ENCODE measurements around the gene RUNX2. TPM values are rescaled to one million over a fixed set of nuclear protein-coding genes. Genes with fewer than 3 reads are reported as not detected.

The RUNX2 gene
- total and polyA plus RNA-seq, 2 of the 8 experiments (the other 6 are each of a cell fraction or from before 2014, with no cell fraction given): 0.26 to 1.2 TPM

DNA sequence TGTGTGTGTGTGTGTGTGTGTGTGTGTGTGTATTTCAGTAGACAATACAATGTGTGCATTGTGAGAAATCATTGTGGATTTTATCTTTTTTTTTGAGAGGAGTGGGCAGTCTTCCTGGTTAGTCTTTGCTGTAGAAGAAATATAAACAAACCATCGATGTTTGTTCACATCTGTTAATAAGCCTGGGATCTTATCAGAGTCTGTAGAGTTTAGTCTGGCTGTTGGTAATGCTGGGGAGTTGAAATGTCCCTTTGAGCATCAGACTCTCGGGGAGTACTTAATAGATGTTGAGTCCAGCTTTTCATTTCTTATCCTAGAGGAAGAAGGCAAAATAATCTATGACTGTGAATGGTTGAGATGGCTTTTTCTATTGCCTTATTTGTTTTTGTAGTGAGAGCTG, 146.2 kb downstream of the RUNX2 start:
- no peak overlapping the region for H3K56ac ChIP-seq (replicated peaks; ENCODE audit: insufficient read length, low read depth, low read length)
- H3K4me3 ChIP-seq (ENCODE audit: extremely low read depth in 1 of 4, insufficient read depth in 2 of 4, low read depth in 3 of 4, low read length in 4 of 4): no peak overlapping the region
- H2BK120ac ChIP-seq (replicated peaks; ENCODE audit: low read depth, low read length): no peak overlapping the region
- FAIRE-seq (no peak), DNase-seq (ENCODE audit: low read depth in 1 of 2, low spot score in 2 of 2) (no peak)
- H3K18ac ChIP-seq (ENCODE audit: extremely low read depth, low read length): no peak overlapping the region
- 94% methylated on average over 2 of the region's 2 CpGs; no CpG with 5 or more reads in 1 of the 2 experiments for WGBS, 2 experiments (ENCODE audit: extremely low coverage in 1 of 2, insufficient coverage in 1 of 2, insufficient read length in 1 of 2, insufficient replicate concordance in 2 of 2, low coverage in 1 of 2, low lambda C conversion rate in 2 of 2, missing lambda C conversion rate in 1 of 2)
- no peaks in the 10 kb centered on the region for H3K9me3 ChIP-seq (ENCODE audit: insufficient read depth in 2 of 2, low read depth in 1 of 2, low read length in 1 of 2)
- H4K20me1 ChIP-seq (replicated peaks in 1 of 2; ENCODE audit: control insufficient read depth in 1 of 2, insufficient read depth in 2 of 2, low read length in 2 of 2): no peaks in the 10 kb centered on the region
- H3K79me1 ChIP-seq (ENCODE audit: low read depth, low read length): no peaks in the 10 kb centered on the region
- H3K79me2 ChIP-seq (ENCODE audit: control insufficient read depth in 1 of 2, insufficient read depth in 2 of 2, low read length in 2 of 2): no peaks in the 10 kb centered on the region
- no peak overlapping the region for H2BK12ac ChIP-seq (ENCODE audit: low read depth, low read length)
- no peak overlapping the region for H3K4ac ChIP-seq (replicated peaks; ENCODE audit: insufficient read length, low read depth, low read length)
- ChIA-PET POLR2A (ENCODE audit: partially characterized antibody) (no interaction called here), CTCF (ENCODE audit: partially characterized antibody) (no interaction called here)
- H4K8ac ChIP-seq (ENCODE audit: extremely low read depth, insufficient read depth, low read length): no peak overlapping the region
- H4K5ac ChIP-seq (ENCODE audit: insufficient read length, low read depth, low read length): no peak overlapping the region
- no peak overlapping the region for H2BK15ac ChIP-seq (ENCODE audit: low read length)
- H3K36me3 ChIP-seq (ENCODE audit: control insufficient read depth in 2 of 4, insufficient read depth in 4 of 4, low read length in 3 of 4): no peaks in the 10 kb centered on the region
- H2BK20ac ChIP-seq (ENCODE audit: low read length): no peak overlapping the region
- H3K27ac ChIP-seq (ENCODE audit: low read depth, low read length): no peak overlapping the region
- H3K4me2 ChIP-seq (ENCODE audit: insufficient read depth in 1 of 2, low read depth in 2 of 2, low read length in 2 of 2): no peak overlapping the region
- no peak overlapping the region for H4K91ac ChIP-seq (replicated peaks; ENCODE audit: insufficient read length, low read length)
- H3K14ac ChIP-seq (ENCODE audit: insufficient read length): no peak overlapping the region
- no peaks in the 10 kb centered on the region; a peak in 2 of 7 replicates for H3K4me1 ChIP-seq (replicated peaks in 1 of 4; ENCODE audit: control insufficient read depth in 3 of 4, insufficient read depth in 4 of 4, low read length in 3 of 4)
- H2BK5ac ChIP-seq (ENCODE audit: low read depth, low read length): no peak overlapping the region
- H3K23ac ChIP-seq (ENCODE audit: insufficient read length): no peak overlapping the region
- no peak overlapping the region for H3K9ac ChIP-seq (replicated peaks in 1 of 4; ENCODE audit: extremely low read depth in 1 of 4, low read depth in 3 of 4, low read length in 3 of 4)
- no peaks in the 10 kb centered on the region; the same call in 1 of the 2 replicates for H3K23me2 ChIP-seq (ENCODE audit: low read depth, low read length)
- no peak overlapping the region for H2AK5ac ChIP-seq (ENCODE audit: low read depth, low read length)
- no peak overlapping the region for H2AFZ ChIP-seq (ENCODE audit: low read length)
- H3K27me3 ChIP-seq (replicated peaks in 1 of 4; ENCODE audit: control insufficient read depth in 3 of 4, extremely low read depth in 1 of 4, insufficient read depth in 3 of 4, low read length in 3 of 4): no peaks in the 10 kb centered on the region
- TF ChIP-seq SIX5 (IDR thresholded peaks at IDR 0.05; ENCODE audit: low read depth, low read length): no peak
- no peak for TF ChIP-seq SRF (IDR thresholded peaks at IDR 0.05; ENCODE audit: low read depth, low read length)
- no peak for TF ChIP-seq GABPA (IDR thresholded peaks at IDR 0.05; ENCODE audit: borderline replicate concordance, insufficient read depth, low read length)
- TF ChIP-seq HDAC6 (IDR thresholded peaks at IDR 0.05; ENCODE audit: low read depth, low read length): no peak
- TF ChIP-seq HDAC2 (IDR thresholded peaks at IDR 0.05; ENCODE audit: borderline replicate concordance in 1 of 2, low read depth in 2 of 2, low read length in 2 of 2): no peak
- TF ChIP-seq, protein P1, sequence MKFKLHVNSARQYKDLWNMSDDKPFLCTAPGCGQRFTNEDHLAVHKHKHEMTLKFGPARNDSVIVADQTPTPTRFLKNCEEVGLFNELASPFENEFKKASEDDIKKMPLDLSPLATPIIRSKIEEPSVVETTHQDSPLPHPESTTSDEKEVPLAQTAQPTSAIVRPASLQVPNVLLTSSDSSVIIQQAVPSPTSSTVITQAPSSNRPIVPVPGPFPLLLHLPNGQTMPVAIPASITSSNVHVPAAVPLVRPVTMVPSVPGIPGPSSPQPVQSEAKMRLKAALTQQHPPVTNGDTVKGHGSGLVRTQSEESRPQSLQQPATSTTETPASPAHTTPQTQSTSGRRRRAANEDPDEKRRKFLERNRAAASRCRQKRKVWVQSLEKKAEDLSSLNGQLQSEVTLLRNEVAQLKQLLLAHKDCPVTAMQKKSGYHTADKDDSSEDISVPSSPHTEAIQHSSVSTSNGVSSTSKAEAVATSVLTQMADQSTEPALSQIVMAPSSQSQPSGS (IDR thresholded peaks at IDR 0.05; ENCODE audit: low read length): no peak
- TF ChIP-seq KDM5A (IDR thresholded peaks at IDR 0.05; ENCODE audit: low read length): no peak
- TF ChIP-seq, protein P2, sequence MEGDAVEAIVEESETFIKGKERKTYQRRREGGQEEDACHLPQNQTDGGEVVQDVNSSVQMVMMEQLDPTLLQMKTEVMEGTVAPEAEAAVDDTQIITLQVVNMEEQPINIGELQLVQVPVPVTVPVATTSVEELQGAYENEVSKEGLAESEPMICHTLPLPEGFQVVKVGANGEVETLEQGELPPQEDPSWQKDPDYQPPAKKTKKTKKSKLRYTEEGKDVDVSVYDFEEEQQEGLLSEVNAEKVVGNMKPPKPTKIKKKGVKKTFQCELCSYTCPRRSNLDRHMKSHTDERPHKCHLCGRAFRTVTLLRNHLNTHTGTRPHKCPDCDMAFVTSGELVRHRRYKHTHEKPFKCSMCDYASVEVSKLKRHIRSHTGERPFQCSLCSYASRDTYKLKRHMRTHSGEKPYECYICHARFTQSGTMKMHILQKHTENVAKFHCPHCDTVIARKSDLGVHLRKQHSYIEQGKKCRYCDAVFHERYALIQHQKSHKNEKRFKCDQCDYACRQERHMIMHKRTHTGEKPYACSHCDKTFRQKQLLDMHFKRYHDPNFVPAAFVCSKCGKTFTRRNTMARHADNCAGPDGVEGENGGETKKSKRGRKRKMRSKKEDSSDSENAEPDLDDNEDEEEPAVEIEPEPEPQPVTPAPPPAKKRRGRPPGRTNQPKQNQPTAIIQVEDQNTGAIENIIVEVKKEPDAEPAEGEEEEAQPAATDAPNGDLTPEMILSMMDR (IDR thresholded peaks at IDR 0.05; ENCODE audit: control extremely low read depth in 1 of 3, insufficient read depth in 1 of 3, low read depth in 1 of 3, low read length in 3 of 3): no peak
- no peak for TF ChIP-seq SIN3A (conservative IDR thresholded peaks at IDR 0.05 in 1 of 2, IDR thresholded peaks at IDR 0.05 in 1 of 2; ENCODE audit: low read depth in 1 of 2, low read length in 2 of 2)
- TF ChIP-seq CHD2 (IDR thresholded peaks at IDR 0.05; ENCODE audit: low read length): no peak

Data from H1 (cell line).